ENCODE data around the gene ZC2HC1C.

ZC2HC1C gene

DNA sequence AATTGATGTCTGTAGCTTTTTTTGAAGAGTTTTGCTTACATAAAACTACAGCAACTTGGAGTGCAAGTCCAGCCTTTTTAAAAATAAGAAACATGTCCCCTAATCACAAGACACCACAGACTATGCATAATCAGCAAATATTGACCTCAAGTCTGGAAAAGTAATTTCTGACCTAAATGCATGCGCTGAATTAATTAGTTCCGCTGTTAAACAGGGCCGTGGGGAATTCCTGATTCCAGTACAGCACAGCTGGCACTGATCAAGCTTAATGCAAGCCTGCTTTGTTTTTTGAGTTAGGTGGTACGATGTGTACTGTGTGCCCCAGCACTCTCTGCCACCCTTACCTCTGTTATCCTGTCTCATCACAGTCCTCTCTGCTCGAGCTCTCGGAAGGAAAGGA lies 27.4 kb upstream of the ZC2HC1C start:
- DNase-seq (no peak), ATAC-seq (ENCODE audit: insufficient read depth, low read depth) (no peak)
- H3K36me3 ChIP-seq (ENCODE audit: insufficient read depth, low read length): peaks cover 46% of the 10 kb centered on the region
- H3K79me2 ChIP-seq (ENCODE audit: insufficient read depth, low read length): peaks cover 39% of the 10 kb centered on the region
- H3K4me2 ChIP-seq (ENCODE audit: insufficient read depth, low read length): no peak overlapping the region
- H2AFZ ChIP-seq (ENCODE audit: low read depth, low read length): no peak overlapping the region
- no peak overlapping the region for H3K4me3 ChIP-seq (ENCODE audit: low read depth in 1 of 2, low read length in 2 of 2)
- no peak overlapping the region for H3K27ac ChIP-seq (ENCODE audit: low read length)
- TF ChIP-seq, protein P1, sequence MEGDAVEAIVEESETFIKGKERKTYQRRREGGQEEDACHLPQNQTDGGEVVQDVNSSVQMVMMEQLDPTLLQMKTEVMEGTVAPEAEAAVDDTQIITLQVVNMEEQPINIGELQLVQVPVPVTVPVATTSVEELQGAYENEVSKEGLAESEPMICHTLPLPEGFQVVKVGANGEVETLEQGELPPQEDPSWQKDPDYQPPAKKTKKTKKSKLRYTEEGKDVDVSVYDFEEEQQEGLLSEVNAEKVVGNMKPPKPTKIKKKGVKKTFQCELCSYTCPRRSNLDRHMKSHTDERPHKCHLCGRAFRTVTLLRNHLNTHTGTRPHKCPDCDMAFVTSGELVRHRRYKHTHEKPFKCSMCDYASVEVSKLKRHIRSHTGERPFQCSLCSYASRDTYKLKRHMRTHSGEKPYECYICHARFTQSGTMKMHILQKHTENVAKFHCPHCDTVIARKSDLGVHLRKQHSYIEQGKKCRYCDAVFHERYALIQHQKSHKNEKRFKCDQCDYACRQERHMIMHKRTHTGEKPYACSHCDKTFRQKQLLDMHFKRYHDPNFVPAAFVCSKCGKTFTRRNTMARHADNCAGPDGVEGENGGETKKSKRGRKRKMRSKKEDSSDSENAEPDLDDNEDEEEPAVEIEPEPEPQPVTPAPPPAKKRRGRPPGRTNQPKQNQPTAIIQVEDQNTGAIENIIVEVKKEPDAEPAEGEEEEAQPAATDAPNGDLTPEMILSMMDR (IDR thresholded peaks at IDR 0.05; ENCODE audit: borderline replicate concordance, extremely low read depth, low read length, poor library complexity, severe bottlenecking): no peak
- no peak for TF ChIP-seq EZH2 (IDR thresholded peaks at IDR 0.05; ENCODE audit: borderline replicate concordance, low read depth, low read length, severe bottlenecking)
- no peaks in the 10 kb centered on the region for H3K9me3 ChIP-seq (ENCODE audit: insufficient read depth, low read length, severe bottlenecking)
- peaks cover 5% of the 10 kb centered on the region; the same call in 1 of the 2 replicates for H4K20me1 ChIP-seq (ENCODE audit: insufficient read depth, low read length)
- peaks cover 29% of the 10 kb centered on the region; the same call in 1 of the 2 replicates for H3K4me1 ChIP-seq (ENCODE audit: insufficient read depth, low read length)
- no peaks in the 10 kb centered on the region for H3K27me3 ChIP-seq (ENCODE audit: insufficient read depth, low read length, poor library complexity)
- H3K9ac ChIP-seq (ENCODE audit: low read depth, low read length): no peak overlapping the region

DNA sequence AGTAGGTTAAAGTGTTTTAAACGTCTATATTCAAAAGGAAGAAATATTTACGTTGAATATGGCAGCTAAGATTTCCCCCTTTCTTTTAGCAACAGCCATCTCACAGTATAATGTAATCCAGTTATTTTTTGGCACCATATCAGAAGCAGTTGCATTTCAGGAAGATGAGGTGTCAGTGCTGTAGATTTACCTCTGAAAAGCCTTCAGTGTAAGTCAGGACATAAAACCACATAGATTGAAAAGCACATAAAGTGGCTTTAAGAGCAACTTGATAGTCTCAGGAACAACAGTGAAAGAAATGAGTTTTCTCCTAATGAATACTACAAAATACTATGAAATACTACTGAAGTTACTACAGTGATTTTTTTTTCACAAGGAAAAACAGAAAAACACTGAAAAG lies 25.1 kb upstream of the ZC2HC1C start:
- H3K79me2 ChIP-seq (ENCODE audit: insufficient read depth, low read length): peaks cover 60% of the 10 kb centered on the region
- DNase-seq (no peak), ATAC-seq (ENCODE audit: insufficient read depth, low read depth) (0 out of 3 replicates have a peak, but pooled peaks have one; percentile 19)
- peaks cover 40% of the 10 kb centered on the region for H3K36me3 ChIP-seq (ENCODE audit: insufficient read depth, low read length)
- no peak overlapping the region for H3K4me3 ChIP-seq (ENCODE audit: low read depth in 1 of 2, low read length in 2 of 2)
- H4K20me1 ChIP-seq (ENCODE audit: insufficient read depth, low read length): peaks cover 5% of the 10 kb centered on the region; the same call in 1 of the 2 replicates
- H3K27ac ChIP-seq (ENCODE audit: low read length): no peak overlapping the region
- H3K4me2 ChIP-seq (ENCODE audit: insufficient read depth, low read length): peak overlapping the region; percentile 26; the same call in 1 of the 2 replicates
- no peaks in the 10 kb centered on the region for H3K9me3 ChIP-seq (ENCODE audit: insufficient read depth, low read length, severe bottlenecking)
- no peak for TF ChIP-seq EZH2 (IDR thresholded peaks at IDR 0.05; ENCODE audit: borderline replicate concordance, low read depth, low read length, severe bottlenecking)
- TF ChIP-seq, protein P1 (IDR thresholded peaks at IDR 0.05; ENCODE audit: borderline replicate concordance, extremely low read depth, low read length, poor library complexity, severe bottlenecking): no peak
- H3K9ac ChIP-seq (ENCODE audit: low read depth, low read length): no peak overlapping the region
- no peaks in the 10 kb centered on the region for H3K27me3 ChIP-seq (ENCODE audit: insufficient read depth, low read length, poor library complexity)
- no peak overlapping the region for H2AFZ ChIP-seq (ENCODE audit: low read depth, low read length)
- peaks cover 34% of the 10 kb centered on the region for H3K4me1 ChIP-seq (ENCODE audit: insufficient read depth, low read length)

DNA sequence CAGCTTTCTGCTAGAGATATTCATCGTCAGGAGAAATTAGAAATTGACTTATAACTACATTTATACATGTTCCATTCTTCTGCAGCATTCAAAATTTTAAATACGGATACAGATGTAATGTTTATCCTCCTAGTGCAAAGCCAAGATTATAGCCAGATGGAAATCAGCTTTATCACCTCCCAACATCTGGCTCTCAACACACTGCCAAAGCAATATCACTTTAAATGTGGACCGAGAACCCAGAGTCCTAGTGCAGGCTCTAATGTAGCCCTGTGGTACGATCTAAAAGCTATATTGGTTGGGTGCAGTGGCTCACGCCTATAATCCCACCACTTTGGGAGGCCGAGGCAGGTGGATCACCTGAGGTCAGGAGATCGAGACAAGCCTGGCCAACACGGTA lies 24.7 kb upstream of the ZC2HC1C start:
- H3K27me3 ChIP-seq (ENCODE audit: insufficient read depth, low read length, poor library complexity): no peaks in the 10 kb centered on the region
- peaks cover 64% of the 10 kb centered on the region for H3K79me2 ChIP-seq (ENCODE audit: insufficient read depth, low read length)
- ATAC-seq (ENCODE audit: insufficient read depth, low read depth): no peak
- DNase-seq: no peak
- H3K36me3 ChIP-seq (ENCODE audit: insufficient read depth, low read length): peaks cover 41% of the 10 kb centered on the region
- peak overlapping the region; percentile 26; the same call in 1 of the 2 replicates for H3K4me2 ChIP-seq (ENCODE audit: insufficient read depth, low read length)
- TF ChIP-seq, protein P1 (IDR thresholded peaks at IDR 0.05; ENCODE audit: borderline replicate concordance, extremely low read depth, low read length, poor library complexity, severe bottlenecking): no peak
- no peak for TF ChIP-seq EZH2 (IDR thresholded peaks at IDR 0.05; ENCODE audit: borderline replicate concordance, low read depth, low read length, severe bottlenecking)
- H3K9me3 ChIP-seq (ENCODE audit: insufficient read depth, low read length, severe bottlenecking): no peaks in the 10 kb centered on the region
- no peak overlapping the region for H2AFZ ChIP-seq (ENCODE audit: low read depth, low read length)
- no peak overlapping the region for H3K4me3 ChIP-seq (ENCODE audit: low read depth in 1 of 2, low read length in 2 of 2)
- H4K20me1 ChIP-seq (ENCODE audit: insufficient read depth, low read length): peaks cover 5% of the 10 kb centered on the region; the same call in 1 of the 2 replicates
- H3K27ac ChIP-seq (ENCODE audit: low read length): no peak overlapping the region
- peaks cover 38% of the 10 kb centered on the region for H3K4me1 ChIP-seq (ENCODE audit: insufficient read depth, low read length)
- H3K9ac ChIP-seq (ENCODE audit: low read depth, low read length): no peak overlapping the region

All from DND-41 (cell line).